ENCODE measurements around the gene LZTS3.

The LZTS3 gene

DNA sequence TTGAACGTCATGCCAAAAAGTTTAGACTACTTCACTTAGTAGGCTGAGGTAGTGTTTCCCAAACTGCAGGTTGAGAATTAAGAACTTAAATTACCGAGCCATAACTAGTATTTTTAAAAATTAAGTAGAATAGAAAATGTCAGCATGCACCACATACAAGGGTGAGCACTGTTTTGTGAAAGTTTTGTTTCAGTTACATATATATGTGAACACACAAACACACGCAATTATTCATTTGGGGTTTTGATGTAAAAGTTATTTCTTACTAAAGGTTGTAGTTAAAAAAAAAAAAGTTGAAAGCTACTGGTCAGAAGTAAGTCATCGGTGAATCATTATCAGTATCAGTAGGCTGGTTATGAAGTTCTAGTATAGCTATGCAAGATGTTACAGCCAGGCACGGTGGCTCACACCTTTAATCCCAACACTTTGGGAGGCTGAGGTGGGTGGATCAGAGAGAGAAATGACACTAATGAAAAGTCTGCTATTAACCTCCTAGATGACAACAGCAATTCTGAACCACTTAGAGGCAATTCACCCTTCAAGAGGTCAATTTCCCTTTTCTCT is 37.8 kb downstream of the LZTS3 start:
- TF ChIP-seq POLR2AphosphoS5 (IDR thresholded peaks at IDR 0.05; ENCODE audit: low read depth, low read length) (no peak), FOXP2 (optimal IDR thresholded peaks at IDR 0.05; ENCODE audit: borderline replicate concordance, extremely low read depth, extremely low read length, insufficient read depth) (no peak), SIN3A (IDR thresholded peaks at IDR 0.05; ENCODE audit: borderline replicate concordance, insufficient read depth, low read length) (no peak), TAF1 (IDR thresholded peaks at IDR 0.05; ENCODE audit: borderline replicate concordance, insufficient read depth, low read length) (no peak), REST (IDR thresholded peaks at IDR 0.05; ENCODE audit: insufficient read depth in 1 of 2, low read depth in 2 of 2, low read length in 2 of 2) (no peak)

GRCh38 chr20:3134151-3134550 is 39.2 kb downstream of the LZTS3 start:
- no peak for TF ChIP-seq FOXP2 (optimal IDR thresholded peaks at IDR 0.05; ENCODE audit: borderline replicate concordance, extremely low read depth, extremely low read length, insufficient read depth)
- no peak for TF ChIP-seq POLR2AphosphoS5 (IDR thresholded peaks at IDR 0.05; ENCODE audit: low read depth, low read length)
- TF ChIP-seq REST (IDR thresholded peaks at IDR 0.05; ENCODE audit: insufficient read depth in 1 of 2, low read depth in 2 of 2, low read length in 2 of 2) = no peak
- TF ChIP-seq TAF1 (IDR thresholded peaks at IDR 0.05; ENCODE audit: borderline replicate concordance, insufficient read depth, low read length) = no peak
- no peak for TF ChIP-seq SIN3A (IDR thresholded peaks at IDR 0.05; ENCODE audit: borderline replicate concordance, insufficient read depth, low read length)

DNA sequence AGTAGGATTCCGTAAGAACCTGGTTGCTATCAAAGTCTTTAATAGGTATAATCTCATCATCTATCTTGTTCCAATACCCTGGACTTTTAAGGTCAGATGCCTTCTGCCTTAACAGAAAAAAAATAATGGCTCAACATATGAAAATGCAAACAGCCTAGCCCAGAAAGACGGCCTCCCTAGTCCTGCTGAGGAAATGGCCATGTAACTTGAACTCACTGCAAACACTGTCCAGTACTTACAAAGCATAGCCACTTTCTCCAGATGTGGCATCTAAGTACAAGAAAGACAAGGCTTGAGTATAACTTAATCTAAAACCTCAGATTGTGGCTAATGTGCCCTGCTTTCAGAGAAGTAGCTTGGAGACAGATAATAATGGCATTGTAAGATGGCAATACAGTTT is 40.2 kb downstream of the LZTS3 start:
- TF ChIP-seq REST (IDR thresholded peaks at IDR 0.05; ENCODE audit: insufficient read depth in 1 of 2, low read depth in 2 of 2, low read length in 2 of 2) (no peak), SIN3A (IDR thresholded peaks at IDR 0.05; ENCODE audit: borderline replicate concordance, insufficient read depth, low read length) (no peak), POLR2AphosphoS5 (IDR thresholded peaks at IDR 0.05; ENCODE audit: low read depth, low read length) (no peak), TAF1 (IDR thresholded peaks at IDR 0.05; ENCODE audit: borderline replicate concordance, insufficient read depth, low read length) (no peak), FOXP2 (optimal IDR thresholded peaks at IDR 0.05; ENCODE audit: borderline replicate concordance, extremely low read depth, extremely low read length, insufficient read depth) (no peak)

DNA sequence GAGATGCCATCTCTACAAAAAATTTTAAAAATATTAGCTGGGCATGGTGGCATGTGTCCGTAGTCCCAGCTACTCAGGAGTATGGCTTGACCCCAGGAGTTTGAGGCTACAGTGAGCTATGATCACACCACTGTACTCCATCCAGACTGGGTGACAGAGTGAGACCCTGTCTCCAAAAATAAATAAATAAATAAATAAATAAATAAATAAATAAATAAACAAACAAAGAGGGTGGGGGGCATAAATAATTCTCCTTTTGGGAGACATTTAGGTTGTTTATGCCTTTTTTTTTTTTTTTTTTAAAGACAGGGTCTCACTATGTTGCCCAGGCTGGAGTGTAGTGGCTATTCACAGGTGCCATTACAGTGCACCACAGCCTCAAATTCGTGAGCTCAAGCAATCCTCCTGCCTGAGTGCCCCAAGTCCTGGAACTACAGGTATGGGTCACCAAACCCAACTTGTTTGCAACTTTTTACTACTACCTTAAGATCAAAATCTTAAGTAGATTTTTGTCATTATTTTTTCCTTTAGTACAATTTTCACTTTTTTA is 43.2 kb downstream of the LZTS3 start:
- no peak for TF ChIP-seq TAF1 (IDR thresholded peaks at IDR 0.05; ENCODE audit: borderline replicate concordance, insufficient read depth, low read length)
- no peak for TF ChIP-seq REST (IDR thresholded peaks at IDR 0.05; ENCODE audit: insufficient read depth in 1 of 2, low read depth in 2 of 2, low read length in 2 of 2)
- TF ChIP-seq POLR2AphosphoS5 (IDR thresholded peaks at IDR 0.05; ENCODE audit: low read depth, low read length) = no peak
- TF ChIP-seq SIN3A (IDR thresholded peaks at IDR 0.05; ENCODE audit: borderline replicate concordance, insufficient read depth, low read length) = no peak
- no peak for TF ChIP-seq FOXP2 (optimal IDR thresholded peaks at IDR 0.05; ENCODE audit: borderline replicate concordance, extremely low read depth, extremely low read length, insufficient read depth)
